AG09319 (cell line): ENCODE data around the gene NUDT22.

Experiments used
- DNase-seq: peaks from one replicate; pipeline ENCODE4 v3.0.0-alpha.2; 2010; ENCODE audit warnings: low read depth; ENCODE audit errors: extremely low read depth
- CTCF ChIP-seq: IDR thresholded peaks from 2 replicates; pipeline ENCODE4 v1.5.1; 2011; ENCODE audit warnings: low read depth, mild to moderate bottlenecking, inconsistent platforms, low read length, moderate library complexity

NUDT22 gene

GRCh38 chr11:64260147-64260708 is 34.2 kb downstream of the NUDT22 start:
- no peak for DNase-seq
- no peak for TF ChIP-seq CTCF

- no peak for TF ChIP-seq CTCF
Measured at GRCh38 chr11:64261556-64262080, 35.5 kb downstream of the NUDT22 start.

GRCh38 chr11:64262271-64263002 is 36.4 kb downstream of the NUDT22 start:
- no peak for DNase-seq
- TF ChIP-seq CTCF = no peak

More at GRCh38 chr11:64261556-64262080, 35.5 kb downstream of the NUDT22 start:
- DNase-seq = no peak

- DNase-seq = no peak
- no peak for TF ChIP-seq CTCF
Measured at GRCh38 chr11:64263021-64263946, 37.2 kb downstream of the NUDT22 start.

- no peak for TF ChIP-seq CTCF
- DNase-seq = no peak
Measured at GRCh38 chr11:64263947-64264317, 37.9 kb downstream of the NUDT22 start.

DNA sequence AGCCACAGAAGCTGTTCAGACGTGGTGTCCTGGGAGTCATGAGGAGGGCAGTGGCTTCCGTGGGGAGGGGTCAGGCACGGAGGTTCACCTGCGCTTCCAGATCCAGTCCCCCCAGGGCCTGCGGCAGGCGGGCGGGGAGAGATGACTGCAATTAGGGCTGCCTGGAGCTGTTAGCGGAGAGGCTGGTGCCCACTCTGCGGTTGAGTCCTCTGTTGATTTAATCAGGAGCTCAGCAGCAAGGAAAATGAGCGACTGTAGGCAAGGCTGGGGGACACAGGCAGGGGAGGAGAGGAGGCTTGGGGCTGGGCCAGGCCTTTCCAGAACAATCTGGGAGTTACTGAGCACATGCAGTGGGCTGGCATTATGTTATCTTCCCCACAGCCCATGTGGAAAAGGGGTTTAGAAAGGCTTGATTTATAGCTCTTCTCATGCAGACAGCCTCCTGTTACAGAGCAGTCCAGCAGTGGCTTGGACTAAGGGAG is 38.3 kb downstream of the NUDT22 start:
- DNase-seq = no peak
- no peak for TF ChIP-seq CTCF
